Progenitor cell of endocrine pancreas (in vitro differentiated cells): ENCODE measurements around the gene OR1L8. TPM values are rescaled to one million over a fixed set of nuclear protein-coding genes. Genes with fewer than 3 reads are reported as not detected.

ENCODE experiments used
- DNase-seq: peaks from one replicate; pipeline ENCODE4 v3.0.0; 2021; ENCODE audit warnings: low spot score; ENCODE audit not compliant: unreplicated experiment
- H3K27ac Mint-ChIP-seq: 2 replicates; pipeline ENCODE4 v1.8.0; 2021; ENCODE audit warnings: mild to moderate bottlenecking, moderate library complexity, mixed read lengths
- H3K27me3 Mint-ChIP-seq: 2 replicates; pipeline ENCODE4 v1.8.0; 2021; ENCODE audit warnings: mixed read lengths
- H3K36me3 Mint-ChIP-seq: 2 replicates; pipeline ENCODE4 v1.8.0; 2022; ENCODE audit warnings: mixed read lengths; ENCODE audit not compliant: insufficient read depth
- H3K4me1 Mint-ChIP-seq: 2 replicates; pipeline ENCODE4 v1.8.0; 2021; ENCODE audit warnings: low read depth, mixed read lengths
- H3K4me3 Mint-ChIP-seq: 2 replicates; pipeline ENCODE4 v1.8.0; 2021; ENCODE audit warnings: low read depth, mild to moderate bottlenecking, moderate library complexity, mixed read lengths
- H3K9me3 Mint-ChIP-seq: 2 replicates; pipeline ENCODE4 v1.8.0; 2021; ENCODE audit warnings: low read depth, mixed read lengths
- total RNA-seq: library from RNA; stranded (reverse); gene quantifications from 2 replicates; pipeline ENCODE4 v1.2.1, GENCODE V29; 2021
- TF ChIP-seq, protein P1 (sequence below): fragments of 200-600 bp; sonication (generic); IDR thresholded peaks from one replicate; pipeline ENCODE4 v1.5.0; 2021; ENCODE audit warnings: antibody characterized with exemption, mild to moderate bottlenecking; ENCODE audit not compliant: unreplicated experiment

Gene OR1L8
- total RNA-seq, 1 donor from 2014 or later = not detected

DNA sequence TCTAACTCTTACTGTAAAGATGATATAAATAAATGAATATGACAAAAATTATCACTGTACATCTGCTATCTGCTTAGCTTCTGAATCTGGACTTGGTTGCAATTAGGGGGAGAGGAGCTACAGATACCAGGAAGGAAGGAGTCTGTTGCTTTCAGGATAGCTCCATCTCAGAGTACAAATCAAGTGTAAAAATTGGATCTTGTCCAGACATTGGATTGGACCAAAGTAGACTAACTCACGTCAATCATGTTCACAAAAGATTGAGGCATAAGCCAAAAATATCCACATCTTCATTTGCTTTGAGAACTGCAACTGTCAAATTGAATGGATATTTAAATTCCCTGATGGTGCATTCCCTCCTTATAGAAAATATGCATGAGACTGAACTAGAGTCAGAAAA lies 22.5 kb upstream of the OR1L8 start:
- TF ChIP-seq, protein P1, sequence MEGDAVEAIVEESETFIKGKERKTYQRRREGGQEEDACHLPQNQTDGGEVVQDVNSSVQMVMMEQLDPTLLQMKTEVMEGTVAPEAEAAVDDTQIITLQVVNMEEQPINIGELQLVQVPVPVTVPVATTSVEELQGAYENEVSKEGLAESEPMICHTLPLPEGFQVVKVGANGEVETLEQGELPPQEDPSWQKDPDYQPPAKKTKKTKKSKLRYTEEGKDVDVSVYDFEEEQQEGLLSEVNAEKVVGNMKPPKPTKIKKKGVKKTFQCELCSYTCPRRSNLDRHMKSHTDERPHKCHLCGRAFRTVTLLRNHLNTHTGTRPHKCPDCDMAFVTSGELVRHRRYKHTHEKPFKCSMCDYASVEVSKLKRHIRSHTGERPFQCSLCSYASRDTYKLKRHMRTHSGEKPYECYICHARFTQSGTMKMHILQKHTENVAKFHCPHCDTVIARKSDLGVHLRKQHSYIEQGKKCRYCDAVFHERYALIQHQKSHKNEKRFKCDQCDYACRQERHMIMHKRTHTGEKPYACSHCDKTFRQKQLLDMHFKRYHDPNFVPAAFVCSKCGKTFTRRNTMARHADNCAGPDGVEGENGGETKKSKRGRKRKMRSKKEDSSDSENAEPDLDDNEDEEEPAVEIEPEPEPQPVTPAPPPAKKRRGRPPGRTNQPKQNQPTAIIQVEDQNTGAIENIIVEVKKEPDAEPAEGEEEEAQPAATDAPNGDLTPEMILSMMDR = no peak
- Mint-ChIP-seq H3K36me3 (peaks cover 1% of the 10 kb centered on the region), H3K4me3 (no peak overlapping the region), H3K27ac (no peak overlapping the region), H3K27me3 (no peaks in the 10 kb centered on the region), H3K9me3 (peaks cover 45% of the 10 kb centered on the region), H3K4me1 (no peaks in the 10 kb centered on the region)
- no peak for DNase-seq

DNA sequence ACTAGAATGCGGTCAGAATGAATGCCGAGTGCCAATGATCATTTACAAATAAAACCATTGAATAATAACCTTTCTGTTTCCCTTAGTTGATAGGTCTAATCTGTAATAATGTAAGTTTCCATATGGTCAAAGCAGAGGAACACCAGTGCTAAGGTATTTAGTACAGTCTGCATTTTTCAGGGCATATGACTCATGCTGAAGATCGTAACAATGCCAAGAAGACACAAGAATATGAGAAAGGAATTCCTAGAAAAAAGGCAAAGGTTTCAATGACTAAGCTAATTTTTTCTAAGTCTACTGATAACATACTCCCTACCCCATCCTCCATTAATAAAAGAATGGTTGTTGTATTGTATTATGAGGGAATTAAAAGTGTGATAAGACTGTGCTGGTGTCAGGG lies 2.8 kb downstream of the OR1L8 start:
- Mint-ChIP-seq H3K4me3 (no peak overlapping the region), H3K27me3 (no peaks in the 10 kb centered on the region), H3K27ac (no peak overlapping the region), H3K4me1 (no peaks in the 10 kb centered on the region), H3K9me3 (peaks cover 39% of the 10 kb centered on the region), H3K36me3 (no peaks in the 10 kb centered on the region)
- no peak for DNase-seq
- TF ChIP-seq, protein P1 = no peak

DNA sequence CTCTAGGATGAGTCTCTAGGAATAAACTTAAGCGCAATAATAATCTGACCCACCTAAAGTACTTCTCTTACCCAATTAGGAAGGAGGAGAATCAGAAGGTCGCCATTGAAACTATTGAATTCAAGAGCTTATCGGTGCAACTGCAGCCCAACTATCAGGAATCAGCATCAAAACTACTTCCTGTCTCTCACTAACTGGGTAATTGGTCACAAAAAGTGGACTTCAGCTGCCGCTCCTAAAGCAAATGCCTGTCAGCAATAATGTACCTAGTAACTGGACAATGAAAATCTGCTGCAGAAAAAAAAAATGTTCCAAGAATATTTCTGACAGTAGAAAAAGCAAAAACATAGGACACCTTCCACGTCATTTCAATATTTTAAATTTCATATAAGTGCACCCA lies 3.3 kb downstream of the OR1L8 start:
- no peaks in the 10 kb centered on the region for H3K36me3 Mint-ChIP-seq
- no peak overlapping the region for H3K27ac Mint-ChIP-seq
- TF ChIP-seq, protein P1 = no peak
- no peak overlapping the region for H3K4me3 Mint-ChIP-seq
- no peak for DNase-seq
- no peaks in the 10 kb centered on the region for H3K4me1 Mint-ChIP-seq
- peaks cover 36% of the 10 kb centered on the region for H3K9me3 Mint-ChIP-seq
- no peaks in the 10 kb centered on the region for H3K27me3 Mint-ChIP-seq

DNA sequence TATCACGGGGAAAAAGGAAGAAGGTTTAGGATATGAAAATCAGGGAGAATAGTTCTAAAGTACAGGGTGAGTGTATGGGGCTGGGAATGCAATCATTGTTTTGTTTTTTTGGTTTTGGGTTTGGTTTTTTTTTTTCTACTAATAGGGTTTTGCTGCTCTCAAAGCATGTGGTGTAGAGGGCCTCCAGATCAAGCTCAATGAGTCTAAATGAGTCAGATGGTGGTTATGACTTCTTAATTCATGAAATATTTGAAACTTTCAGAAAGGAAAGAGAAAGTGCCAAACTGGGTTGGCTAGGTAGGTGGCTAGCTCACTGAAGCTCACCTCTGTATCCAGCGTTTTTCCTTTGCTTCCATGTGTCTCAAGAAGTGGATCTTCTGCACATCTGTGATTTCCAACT lies 10.7 kb downstream of the OR1L8 start:
- TF ChIP-seq, protein P1 = no peak
- H3K4me3 Mint-ChIP-seq = no peak overlapping the region
- no peak for DNase-seq
- H3K27ac Mint-ChIP-seq = no peak overlapping the region
- no peaks in the 10 kb centered on the region for H3K4me1 Mint-ChIP-seq
- H3K36me3 Mint-ChIP-seq = no peaks in the 10 kb centered on the region
- H3K9me3 Mint-ChIP-seq = peaks cover 45% of the 10 kb centered on the region
- no peaks in the 10 kb centered on the region for H3K27me3 Mint-ChIP-seq

DNA sequence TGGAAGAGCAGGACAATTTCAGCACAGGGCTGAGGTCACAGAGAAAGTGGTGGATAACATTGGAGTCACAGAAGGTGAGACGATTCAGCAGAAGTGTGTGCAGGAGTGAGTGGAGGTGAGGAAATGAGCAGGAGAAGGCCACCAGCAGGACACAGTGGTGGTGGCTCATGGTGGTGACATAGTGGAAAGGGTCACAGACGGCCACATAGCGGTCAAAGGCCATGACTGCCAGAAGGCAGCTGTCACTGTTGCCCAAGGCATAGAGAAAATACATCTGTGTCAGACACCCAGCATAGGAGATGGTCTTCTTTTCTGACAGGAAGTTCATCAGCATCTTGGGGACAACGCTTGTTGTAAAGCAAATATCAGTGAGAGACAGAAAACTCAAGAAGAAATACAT lies 15.3 kb downstream of the OR1L8 start:
- Mint-ChIP-seq H3K27me3 (no peaks in the 10 kb centered on the region), H3K4me3 (no peak overlapping the region), H3K4me1 (no peaks in the 10 kb centered on the region), H3K9me3 (peaks cover 34% of the 10 kb centered on the region), H3K36me3 (peaks cover 1% of the 10 kb centered on the region), H3K27ac (no peak overlapping the region)
- DNase-seq = no peak
- TF ChIP-seq, protein P1 = no peak
